GM13976 (cell line): ENCODE measurements around the gene BAIAP2L1.
"Not testable (repeated sequence)": the region's sequence is repeated elsewhere in the genome, so short reads cannot be mapped to it uniquely, and the experiment has no call there.

Experiments
- DNase-seq: peaks from one replicate; pipeline ENCODE4 v3.0.0; 2012; ENCODE audit warnings: low spot score
- in situ Hi-C: fragments of 300-500 bp; cut with MboI; formaldehyde crosslinking; loops from one replicate; pipeline ENCODE4 v1.12.0; 2022; ENCODE audit warnings: low sequenced_read_pairs, mixed read lengths, inconsistent platforms; ENCODE audit not compliant: unreplicated experiment
- TF ChIP-seq, protein P1 (sequence below): IDR thresholded peaks from 2 replicates; pipeline ENCODE4 v1.5.1; 2012; ENCODE audit warnings: borderline replicate concordance, mild to moderate bottlenecking; ENCODE audit not compliant: insufficient read depth; ENCODE audit errors: extremely low read depth, missing control alignments, control extremely low read depth

BAIAP2L1 gene

DNA sequence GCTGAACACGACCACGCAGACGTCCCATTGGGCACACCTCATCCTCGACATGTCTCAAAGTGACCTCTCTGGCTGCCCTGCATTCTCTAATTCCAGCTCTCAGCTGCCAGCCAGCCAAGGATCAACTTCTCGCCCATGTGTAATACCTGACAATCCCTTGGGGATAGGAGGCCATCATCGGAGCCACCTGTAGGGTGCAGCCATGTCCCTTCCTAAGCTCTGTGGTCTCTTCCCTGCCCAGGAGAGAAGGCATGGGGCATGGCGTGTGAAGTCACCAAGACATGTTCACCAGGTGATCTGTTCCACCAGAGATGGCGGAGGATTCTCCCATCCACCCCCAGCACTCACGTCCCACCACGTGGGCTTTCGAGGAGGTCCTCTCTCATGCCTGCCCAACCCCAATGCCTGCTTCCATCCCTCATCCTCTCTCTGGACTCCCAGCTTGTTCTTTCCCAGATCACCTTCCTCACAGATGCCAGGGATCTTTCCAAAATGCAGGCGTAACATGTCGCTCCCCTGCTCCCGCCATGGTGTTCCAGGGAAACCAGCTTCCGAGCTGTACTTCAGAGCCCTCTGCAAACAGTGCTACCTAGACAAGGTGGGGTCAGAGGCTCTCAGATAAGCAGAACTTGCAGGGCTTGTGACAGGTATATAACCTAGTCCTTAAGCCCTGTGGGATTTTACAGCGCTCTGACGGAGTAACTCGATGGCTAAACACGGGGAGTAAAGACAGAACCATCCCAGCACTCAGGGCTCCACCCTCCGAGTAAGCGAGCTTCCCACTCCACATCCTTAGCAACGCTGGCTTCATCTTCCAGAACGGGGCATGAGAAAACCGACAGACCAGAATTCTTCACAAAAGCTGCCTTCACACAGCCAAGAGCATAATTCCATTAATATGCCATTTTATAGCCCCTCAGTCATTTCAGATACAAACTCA is 78.3 kb downstream of the BAIAP2L1 start:
- no peak for DNase-seq
- in situ Hi-C loops = no loop called here
- TF ChIP-seq, protein P1, sequence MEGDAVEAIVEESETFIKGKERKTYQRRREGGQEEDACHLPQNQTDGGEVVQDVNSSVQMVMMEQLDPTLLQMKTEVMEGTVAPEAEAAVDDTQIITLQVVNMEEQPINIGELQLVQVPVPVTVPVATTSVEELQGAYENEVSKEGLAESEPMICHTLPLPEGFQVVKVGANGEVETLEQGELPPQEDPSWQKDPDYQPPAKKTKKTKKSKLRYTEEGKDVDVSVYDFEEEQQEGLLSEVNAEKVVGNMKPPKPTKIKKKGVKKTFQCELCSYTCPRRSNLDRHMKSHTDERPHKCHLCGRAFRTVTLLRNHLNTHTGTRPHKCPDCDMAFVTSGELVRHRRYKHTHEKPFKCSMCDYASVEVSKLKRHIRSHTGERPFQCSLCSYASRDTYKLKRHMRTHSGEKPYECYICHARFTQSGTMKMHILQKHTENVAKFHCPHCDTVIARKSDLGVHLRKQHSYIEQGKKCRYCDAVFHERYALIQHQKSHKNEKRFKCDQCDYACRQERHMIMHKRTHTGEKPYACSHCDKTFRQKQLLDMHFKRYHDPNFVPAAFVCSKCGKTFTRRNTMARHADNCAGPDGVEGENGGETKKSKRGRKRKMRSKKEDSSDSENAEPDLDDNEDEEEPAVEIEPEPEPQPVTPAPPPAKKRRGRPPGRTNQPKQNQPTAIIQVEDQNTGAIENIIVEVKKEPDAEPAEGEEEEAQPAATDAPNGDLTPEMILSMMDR = no peak

- DNase-seq = no peak
- in situ Hi-C loops = no loop called here
- TF ChIP-seq, protein P1 = no peak
Measured at GRCh38 chr7:98321301-98321700, 79.6 kb downstream of the BAIAP2L1 start.

DNA sequence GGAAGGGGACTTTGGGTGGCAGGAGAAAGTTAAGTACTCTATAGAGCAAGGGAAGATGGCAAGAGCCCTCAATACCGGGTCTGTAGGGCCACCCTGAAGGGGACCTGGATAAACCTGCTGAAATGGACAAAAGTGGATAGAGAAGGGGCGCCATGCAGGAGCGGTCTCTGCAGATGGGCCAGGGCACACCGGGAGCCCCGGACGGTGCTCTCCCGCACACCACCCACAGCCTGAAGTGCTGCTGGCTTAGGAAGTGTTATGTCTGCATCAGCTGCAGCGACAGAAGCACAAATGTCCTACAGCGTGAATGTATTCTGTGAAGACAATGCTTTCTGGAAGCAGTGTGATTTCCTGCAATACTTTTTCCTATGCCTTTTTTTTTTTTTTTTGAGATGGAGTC is 81.7 kb downstream of the BAIAP2L1 start:
- DNase-seq = no peak
- TF ChIP-seq, protein P1 = no peak
- in situ Hi-C loops = no loop called here

GRCh38 chr7:98317366-98318040 is 83.4 kb downstream of the BAIAP2L1 start:
- in situ Hi-C loops = no loop called here
- TF ChIP-seq, protein P1 = no peak
- no peak for DNase-seq

DNA sequence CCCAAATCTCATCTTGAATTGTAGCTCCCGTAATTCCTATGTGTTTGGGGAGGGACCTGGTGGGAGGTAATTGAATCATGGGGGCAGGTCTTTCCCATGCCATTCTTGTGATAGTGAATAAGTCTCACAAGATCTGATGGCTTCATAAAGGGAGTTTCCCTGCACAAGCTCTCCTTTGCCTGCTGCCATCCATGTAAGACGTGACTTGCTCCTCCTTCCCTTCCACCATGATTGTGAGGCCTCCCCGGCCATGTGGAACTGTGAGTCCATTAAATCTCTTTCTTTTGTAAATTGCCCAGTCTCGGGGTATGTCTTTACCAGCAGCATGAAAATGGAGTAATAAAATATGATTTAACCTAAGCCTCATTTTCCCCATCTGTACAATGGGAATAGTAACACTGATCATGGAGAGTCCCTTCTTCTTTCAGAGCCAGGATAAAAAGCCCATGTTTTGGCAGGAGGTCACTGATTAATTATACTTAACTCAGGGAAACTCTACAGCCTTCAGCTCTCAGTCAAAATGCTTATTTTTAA is 84.8 kb downstream of the BAIAP2L1 start:
- DNase-seq, in situ Hi-C loops: not testable (repeated sequence)

DNA sequence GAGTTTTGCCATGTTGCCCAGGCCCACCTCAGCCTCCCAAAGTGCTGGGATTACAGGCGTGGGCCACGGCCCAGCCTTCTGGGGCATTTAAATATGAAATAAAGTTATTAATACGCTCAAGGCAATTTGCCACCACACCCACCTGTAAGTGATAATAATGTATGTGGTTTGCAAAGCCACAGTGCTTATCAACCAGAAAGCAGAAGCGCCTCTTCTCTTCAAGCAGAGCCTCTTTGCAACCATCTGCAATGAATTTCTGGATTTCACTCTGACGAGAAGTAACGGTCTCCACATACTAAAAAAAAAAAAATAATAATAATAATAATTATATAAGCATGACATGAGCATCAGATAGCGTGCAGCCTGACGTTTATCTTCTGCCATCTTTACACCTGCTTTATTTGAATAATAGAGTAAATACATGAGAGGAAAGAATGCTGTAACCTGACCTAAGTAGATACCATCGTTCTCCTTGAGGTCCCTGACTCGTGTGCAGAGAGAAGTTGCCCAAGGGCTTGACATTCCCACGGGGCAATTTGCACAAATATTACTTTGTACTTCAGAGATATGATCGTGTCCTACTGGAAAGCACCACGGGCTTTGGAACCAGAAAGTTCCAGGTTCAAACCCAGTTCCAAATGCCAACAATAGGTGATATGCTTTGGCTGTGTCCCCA is 85.4 kb downstream of the BAIAP2L1 start:
- TF ChIP-seq, protein P1 = no peak
- in situ Hi-C loops = no loop called here
- DNase-seq = peak; percentile 73
